Fibroblast of gingiva (primary cell): ENCODE results near the gene ATF5.

Source experiments
- DNase-seq: peaks from one replicate; pipeline ENCODE4 v3.0.0-alpha.2; 2011; ENCODE audit warnings: low read depth

The ATF5 gene

GRCh38 chr19:49894879-49895565 lies 34.0 kb upstream of the ATF5 start:
- DNase-seq = no peak

- DNase-seq = no peak
These were observed 33.3 kb upstream of the ATF5 start for GRCh38 chr19:49895566-49896297.

GRCh38 chr19:49896863-49897621 lies 32.0 kb upstream of the ATF5 start, which contains the start of gene IL4I1:
Gene IL4I1, minus strand, starts transcription at chr19:49896887. Its CDS starts 727 bp downstream, at chr19:49896160.
- DNase-seq = no peak

- no peak for DNase-seq
These were observed 24.9 kb upstream of the ATF5 start for GRCh38 chr19:49904136-49904535.

GRCh38 chr19:49906879-49907564 lies 22.0 kb upstream of the ATF5 start:
- no peak for DNase-seq

- DNase-seq = no peak
These were observed 21.1 kb upstream of the ATF5 start for GRCh38 chr19:49907745-49908446.

GRCh38 chr19:49908480-49909420 lies 20.3 kb upstream of the ATF5 start:
- no peak for DNase-seq

GRCh38 chr19:49910179-49910578 lies 18.8 kb upstream of the ATF5 start:
- no peak for DNase-seq

GRCh38 chr19:49911381-49912145 lies 17.4 kb upstream of the ATF5 start:
- DNase-seq = no peak

- no peak for DNase-seq
These were observed 15.9 kb upstream of the ATF5 start for GRCh38 chr19:49912965-49913685.

- no peak for DNase-seq
These were observed 15.3 kb upstream of the ATF5 start for GRCh38 chr19:49913720-49914119.

- DNase-seq = no peak
These were observed 13.7 kb upstream of the ATF5 start for GRCh38 chr19:49915271-49915670.

- DNase-seq = no peak
These were observed 11.9 kb upstream of the ATF5 start for GRCh38 chr19:49916839-49917733.

- no peak for DNase-seq
These were observed 10.9 kb upstream of the ATF5 start for GRCh38 chr19:49918089-49918488.

- no peak for DNase-seq
These were observed 8.2 kb upstream of the ATF5 start for GRCh38 chr19:49920624-49921363.

- peak; percentile 54 for DNase-seq
These were observed 6.9 kb upstream of the ATF5 start for GRCh38 chr19:49921871-49922795.
